BE2C (cell line): ENCODE data around the gene SMIM14.

Experiments used
- DNase-seq: peaks from one replicate; pipeline ENCODE4 v3.0.0-alpha.2; 2020
- H3K27me3 ChIP-seq: fragments of 250-450 bp; sonication (Bioruptor Pico); 2 replicates; pipeline ENCODE4 v1.5.1; 2020; ENCODE audit warnings: mild to moderate bottlenecking
- H3K36me3 ChIP-seq: fragments of 250-450 bp; sonication (Bioruptor Pico); 2 replicates; pipeline ENCODE4 v1.5.1; 2020; ENCODE audit warnings: mild to moderate bottlenecking
- H3K4me1 ChIP-seq: fragments of 250-450 bp; sonication (Bioruptor Pico); 2 replicates; pipeline ENCODE4 v1.5.1; 2020
- H3K4me3 ChIP-seq: 2 replicates; pipeline ENCODE4 v1.5.1; 2011; ENCODE audit warnings: low read depth, low read length
- H3K9me3 ChIP-seq: fragments of 250-450 bp; sonication (Bioruptor Pico); 2 replicates; pipeline ENCODE4 v1.5.1; 2020
- CTCF ChIP-seq: IDR thresholded peaks from 2 replicates; pipeline ENCODE4 v1.5.1; 2012; ENCODE audit warnings: mild to moderate bottlenecking, low read depth, low read length

The SMIM14 gene

GRCh38 chr4:39502019-39502663 is 136.5 kb downstream of the SMIM14 start:
- no peak for DNase-seq
- H3K27me3 ChIP-seq = no peaks in the 10 kb centered on the region
- peaks cover 42% of the 10 kb centered on the region for H3K36me3 ChIP-seq
- H3K9me3 ChIP-seq = no peaks in the 10 kb centered on the region
- TF ChIP-seq CTCF = no peak
- H3K4me1 ChIP-seq = no peaks in the 10 kb centered on the region
- no peak overlapping the region for H3K4me3 ChIP-seq

- DNase-seq = no peak
- Histone ChIP-seq H3K27me3 (no peaks in the 10 kb centered on the region), H3K4me1 (no peaks in the 10 kb centered on the region), H3K9me3 (no peaks in the 10 kb centered on the region), H3K4me3 (no peak overlapping the region), H3K36me3 (peaks cover 20% of the 10 kb centered on the region)
- no peak for TF ChIP-seq CTCF
Observed at GRCh38 chr4:39498727-39499020, 140.0 kb downstream of the SMIM14 start.

GRCh38 chr4:39497909-39498726 is 140.5 kb downstream of the SMIM14 start:
- Histone ChIP-seq H3K27me3 (no peaks in the 10 kb centered on the region), H3K4me3 (no peak overlapping the region), H3K4me1 (no peaks in the 10 kb centered on the region), H3K36me3 (peaks cover 14% of the 10 kb centered on the region), H3K9me3 (no peaks in the 10 kb centered on the region)
- no peak for DNase-seq
- no peak for TF ChIP-seq CTCF
